ENCODE data around the gene ARHGEF12.
"Not testable (repeated sequence)": the region's sequence is repeated elsewhere in the genome, so short reads cannot be mapped to it uniquely, and the experiment has no call there.

DNA sequence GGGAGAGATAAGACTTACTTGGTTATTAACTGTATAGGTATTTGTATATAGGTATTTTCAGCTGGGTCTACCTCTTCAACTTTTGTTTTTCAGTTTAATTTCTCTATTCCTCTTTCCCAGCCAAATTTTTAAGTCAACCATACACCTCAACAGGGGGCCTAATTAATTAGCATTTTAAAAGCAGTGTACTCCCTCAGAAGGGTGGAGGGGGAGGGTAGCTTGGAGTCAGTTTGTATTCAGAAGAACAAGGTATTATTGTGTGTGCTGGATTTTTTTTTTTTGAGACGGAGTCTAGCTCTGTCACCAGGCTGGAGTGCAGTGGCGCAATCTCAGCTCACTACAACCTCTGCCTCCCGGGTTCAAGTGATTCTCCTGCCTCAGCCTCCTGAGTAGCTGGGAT, 167.3 kb downstream of the ARHGEF12 start:
- TF ChIP-seq, protein P1, sequence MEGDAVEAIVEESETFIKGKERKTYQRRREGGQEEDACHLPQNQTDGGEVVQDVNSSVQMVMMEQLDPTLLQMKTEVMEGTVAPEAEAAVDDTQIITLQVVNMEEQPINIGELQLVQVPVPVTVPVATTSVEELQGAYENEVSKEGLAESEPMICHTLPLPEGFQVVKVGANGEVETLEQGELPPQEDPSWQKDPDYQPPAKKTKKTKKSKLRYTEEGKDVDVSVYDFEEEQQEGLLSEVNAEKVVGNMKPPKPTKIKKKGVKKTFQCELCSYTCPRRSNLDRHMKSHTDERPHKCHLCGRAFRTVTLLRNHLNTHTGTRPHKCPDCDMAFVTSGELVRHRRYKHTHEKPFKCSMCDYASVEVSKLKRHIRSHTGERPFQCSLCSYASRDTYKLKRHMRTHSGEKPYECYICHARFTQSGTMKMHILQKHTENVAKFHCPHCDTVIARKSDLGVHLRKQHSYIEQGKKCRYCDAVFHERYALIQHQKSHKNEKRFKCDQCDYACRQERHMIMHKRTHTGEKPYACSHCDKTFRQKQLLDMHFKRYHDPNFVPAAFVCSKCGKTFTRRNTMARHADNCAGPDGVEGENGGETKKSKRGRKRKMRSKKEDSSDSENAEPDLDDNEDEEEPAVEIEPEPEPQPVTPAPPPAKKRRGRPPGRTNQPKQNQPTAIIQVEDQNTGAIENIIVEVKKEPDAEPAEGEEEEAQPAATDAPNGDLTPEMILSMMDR (IDR thresholded peaks at IDR 0.05; ENCODE audit: low read depth, low read length): not testable (repeated sequence)
- not testable (repeated sequence) for TF ChIP-seq EZH2phosphoT487 (IDR thresholded peaks at IDR 0.05; ENCODE audit: low read depth)

All from OCI-LY3 (cell line).